Activated T-helper 9 cell treated with anti-CD3 and anti-CD28 coated beads, Interleukin-2, amount 50 U/mL, for 16 hours (primary cell): ENCODE measurements around the gene XCR1.
"Not testable (repeated sequence)": the region's sequence is repeated elsewhere in the genome, so short reads cannot be mapped to it uniquely, and the experiment has no call there.

ENCODE experiments used
- DNase-seq: peaks from one replicate; pipeline ENCODE4 v3.0.0-alpha.2; 2020; ENCODE audit warnings: low read depth

Gene XCR1

DNA sequence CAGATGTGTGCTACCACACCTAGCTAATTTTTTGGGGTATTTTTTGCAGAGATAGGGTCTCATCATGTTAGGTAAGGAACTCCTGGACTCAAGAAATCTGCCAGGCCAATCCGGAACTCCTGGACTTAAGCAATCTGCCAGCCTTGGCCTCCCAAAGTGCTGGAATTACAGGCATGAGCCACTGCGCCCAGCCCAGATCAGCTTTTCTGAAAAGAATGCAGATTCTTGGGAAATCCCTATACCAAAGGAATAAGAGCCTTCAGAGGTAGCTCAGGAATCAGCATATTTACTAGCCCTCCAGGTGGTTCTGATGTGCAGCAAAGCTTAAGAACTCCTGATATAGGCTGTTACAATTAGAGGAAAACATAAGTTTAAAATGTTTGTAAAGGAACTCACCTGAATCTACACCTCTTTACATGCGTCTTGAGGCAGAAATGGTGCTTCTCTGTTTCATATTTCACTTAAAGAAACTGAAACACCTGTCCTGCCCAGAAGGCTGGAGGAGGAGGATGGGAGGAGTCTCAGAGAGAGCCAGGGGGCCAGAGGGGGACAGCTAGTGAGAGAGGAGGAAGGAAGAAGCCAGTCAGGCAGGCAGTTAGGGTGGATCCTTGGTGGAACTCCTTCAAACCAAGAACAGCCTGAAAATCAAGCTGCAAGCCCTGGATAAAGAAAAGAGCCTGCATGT is at the start of gene XCR1:
TSS of gene XCR1 (minus strand) at position 463 of the 685 bp plus-strand sequence. CDS start 5,536 bp downstream, outside the sequence.
- DNase-seq, result no peak

DNA sequence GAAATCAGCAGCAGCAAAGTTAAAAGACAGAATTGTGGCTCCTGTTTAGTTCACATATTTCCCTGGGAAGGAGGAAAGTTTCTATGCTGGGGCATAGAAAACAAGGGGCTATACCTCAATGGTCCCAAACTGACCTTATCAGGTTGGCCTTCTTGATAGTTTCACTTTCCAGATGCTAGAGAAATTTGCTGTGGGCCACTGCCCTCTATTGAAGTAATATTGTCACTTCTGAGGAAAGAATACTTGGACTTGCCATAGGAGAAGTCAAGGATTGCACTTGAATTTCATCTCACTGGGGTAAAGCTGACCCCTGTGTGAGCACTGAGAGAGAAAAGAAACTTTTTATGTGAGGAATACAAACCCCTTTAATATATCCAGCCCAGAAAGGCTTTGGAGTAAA is 49.3 kb upstream of the XCR1 start:
- DNase-seq, result no peak

DNA sequence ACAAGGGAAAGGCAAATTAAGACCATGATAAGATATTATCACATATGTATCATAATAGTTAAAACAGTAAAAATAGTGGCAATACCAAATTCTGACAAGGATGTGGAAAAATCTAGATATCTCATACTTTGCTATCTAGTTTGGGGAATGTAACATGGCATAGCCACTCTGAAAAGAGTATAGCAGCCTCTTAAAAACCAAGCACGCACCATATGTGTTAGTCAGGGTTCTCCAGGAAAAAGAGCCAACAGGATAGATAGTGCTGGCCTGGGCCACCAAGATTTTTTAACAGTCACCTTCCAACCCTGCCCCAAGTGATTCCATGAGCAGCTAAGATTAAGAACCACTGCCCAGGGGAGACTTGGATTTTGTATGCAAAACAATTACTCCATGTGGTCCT is 48.5 kb upstream of the XCR1 start:
- DNase-seq, result no peak

DNA sequence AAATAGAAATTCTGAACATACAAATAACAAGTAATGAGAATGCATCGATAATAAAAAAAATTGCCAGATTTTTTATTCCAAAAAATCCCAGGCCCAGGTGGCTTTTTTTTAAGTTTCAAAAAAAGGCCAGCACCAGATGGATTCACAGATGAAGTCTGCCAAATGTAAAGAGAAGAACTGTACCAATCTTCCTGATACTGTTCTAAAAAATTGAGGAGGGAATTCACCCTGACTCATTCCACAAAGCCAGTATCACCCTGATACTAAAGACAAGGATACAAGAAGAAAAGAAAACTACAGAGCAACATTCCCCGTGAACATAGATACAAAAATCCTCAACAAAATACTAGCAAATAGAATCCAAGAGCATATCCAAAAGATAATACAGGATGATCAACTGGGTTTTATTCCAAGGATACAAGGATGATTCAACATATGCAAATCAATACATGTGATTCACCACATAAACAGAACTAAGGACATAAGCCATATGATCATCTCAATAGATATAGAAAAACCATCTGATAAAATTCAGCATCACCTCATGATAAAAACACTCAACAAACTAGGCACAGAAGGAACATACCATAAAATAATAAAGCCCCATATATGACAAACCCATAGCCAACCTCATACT is 44.1 kb upstream of the XCR1 start:
- DNase-seq, result no peak

- DNase-seq, result no peak
Observed at GRCh38 chr3:46070595-46071093, 43.4 kb upstream of the XCR1 start.

DNA sequence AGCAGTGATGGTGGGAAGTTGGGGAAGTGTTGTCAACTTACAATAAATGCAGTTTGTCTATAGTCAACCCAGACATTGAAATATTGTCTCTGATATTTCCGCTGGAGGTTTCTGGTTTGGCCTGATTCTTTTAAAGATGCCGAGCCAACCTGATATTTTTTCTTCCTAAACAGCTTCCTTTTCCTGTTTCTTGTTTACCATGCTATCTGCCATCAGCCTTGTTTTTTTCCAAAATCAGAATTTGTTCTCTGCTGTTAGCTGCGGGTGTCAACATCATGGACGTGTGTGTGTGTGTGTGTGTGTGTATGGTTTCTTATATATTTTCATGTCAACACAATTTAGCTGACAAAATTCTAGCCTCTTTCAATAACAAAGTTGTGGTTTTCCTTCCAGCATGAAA is 41.2 kb upstream of the XCR1 start:
- DNase-seq, result no peak

GRCh38 chr3:46067401-46067800 is 40.1 kb upstream of the XCR1 start:
- no peak for DNase-seq

DNA sequence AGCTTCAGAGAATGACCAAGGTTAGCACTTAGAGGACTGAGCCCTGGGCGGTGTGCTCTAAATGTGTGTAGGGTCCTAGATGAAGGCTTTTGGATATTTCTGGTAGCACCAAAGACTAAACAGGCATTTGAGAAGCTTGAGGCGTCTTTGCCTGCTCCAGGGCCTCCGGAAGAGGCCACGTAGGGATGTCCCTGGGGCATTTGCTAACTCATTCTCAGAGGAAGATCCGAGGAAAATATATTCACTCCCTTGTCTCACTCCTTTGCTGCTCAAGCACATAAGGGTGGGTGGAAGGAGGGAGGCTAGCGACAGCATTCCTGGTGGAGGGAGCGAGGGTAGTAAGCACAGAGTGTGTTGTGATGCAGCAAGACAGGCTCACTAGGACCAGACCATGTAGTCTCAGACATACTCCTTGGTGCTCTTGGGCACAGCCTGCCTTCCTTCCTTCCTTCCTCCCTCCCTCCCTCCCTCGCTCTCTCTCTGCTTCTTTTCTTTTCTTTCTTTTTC is 38.5 kb upstream of the XCR1 start:
- no peak for DNase-seq

- peak; percentile 75 for DNase-seq
Observed at GRCh38 chr3:46065294-46065705, 38.0 kb upstream of the XCR1 start.

- no peak for DNase-seq
Observed at GRCh38 chr3:46062679-46063078, 35.4 kb upstream of the XCR1 start.

- DNase-seq, result no peak
Observed at GRCh38 chr3:46061887-46062286, 34.6 kb upstream of the XCR1 start.

- no peak for DNase-seq
Observed at GRCh38 chr3:46061108-46061720, 33.9 kb upstream of the XCR1 start.

DNA sequence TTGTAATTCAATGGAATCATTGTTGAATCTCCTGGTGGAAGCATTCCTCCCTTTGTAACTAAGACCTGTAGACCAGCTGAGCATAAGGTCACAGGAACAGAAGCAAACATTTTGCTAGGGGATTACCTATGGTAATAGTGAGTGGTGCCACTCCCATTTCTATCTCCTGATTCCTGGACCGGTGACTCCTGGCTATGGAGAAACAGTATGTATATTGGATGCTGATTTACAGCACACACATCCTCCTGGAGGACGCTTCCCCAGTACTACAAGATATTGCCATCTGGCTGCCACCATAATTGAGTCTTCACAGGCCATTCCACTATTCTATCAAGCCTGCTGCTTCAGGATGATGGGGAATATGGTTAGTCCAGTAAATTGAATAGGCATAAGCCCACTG is 33.3 kb upstream of the XCR1 start:
- DNase-seq, result no peak

DNA sequence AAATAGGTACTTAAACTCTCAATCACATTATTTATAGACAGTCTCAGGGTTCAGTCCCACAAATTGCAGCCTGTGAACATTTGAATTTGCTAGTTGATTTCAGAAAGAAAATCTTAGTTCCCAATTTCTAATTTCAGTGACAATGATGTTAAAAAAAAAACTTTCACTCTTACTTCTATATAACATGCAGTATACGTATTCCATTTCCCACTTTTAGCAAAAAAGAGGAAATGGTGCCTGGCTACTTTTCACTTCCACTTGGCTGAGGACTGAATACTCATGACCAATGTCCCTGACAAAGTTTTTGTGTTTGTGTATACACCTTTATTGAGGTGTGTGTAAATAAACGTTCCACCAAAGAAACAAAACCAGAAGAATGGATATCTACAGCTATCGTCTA is 32.1 kb upstream of the XCR1 start:
- no peak for DNase-seq

- DNase-seq, result no peak
Observed at GRCh38 chr3:46058981-46059380, 31.7 kb upstream of the XCR1 start.

DNA sequence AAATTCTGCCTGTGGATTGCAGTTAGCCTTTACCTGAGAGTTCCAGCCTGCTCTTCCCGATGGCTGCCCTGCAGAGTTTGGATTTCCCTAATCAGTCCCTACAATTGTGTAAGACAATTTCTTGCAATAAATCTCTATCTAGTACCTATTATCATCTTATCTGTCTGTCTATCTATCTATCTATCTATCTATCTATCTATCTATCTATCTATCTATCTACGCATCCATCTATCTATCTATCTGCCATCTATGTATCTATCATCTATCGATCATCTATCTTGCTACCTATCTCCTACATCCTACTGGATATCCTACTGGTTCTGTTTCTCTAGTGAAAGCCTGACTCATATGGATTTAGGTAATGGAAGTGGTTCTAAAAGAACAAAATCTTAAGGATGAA is 30.4 kb upstream of the XCR1 start:
- no peak for DNase-seq

DNA sequence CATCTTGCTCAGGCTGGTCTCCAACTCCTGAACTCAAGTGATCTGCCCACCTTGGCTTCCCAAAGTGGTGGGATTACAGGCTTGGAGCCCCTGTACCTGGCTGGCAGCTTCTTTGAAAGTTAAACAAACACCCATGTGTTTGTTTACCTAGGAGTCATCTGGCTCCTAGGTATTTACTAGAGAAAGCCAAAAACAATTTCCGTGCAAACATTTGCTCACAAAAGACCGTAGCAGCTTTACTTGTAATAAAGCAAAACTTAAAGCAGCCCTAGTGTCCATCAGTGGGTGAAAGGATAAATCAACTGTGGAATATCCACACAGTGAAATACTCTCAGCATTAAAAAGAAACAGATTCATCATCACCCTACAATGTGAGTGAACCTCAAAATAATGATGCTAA is 29.4 kb upstream of the XCR1 start:
- no peak for DNase-seq

DNA sequence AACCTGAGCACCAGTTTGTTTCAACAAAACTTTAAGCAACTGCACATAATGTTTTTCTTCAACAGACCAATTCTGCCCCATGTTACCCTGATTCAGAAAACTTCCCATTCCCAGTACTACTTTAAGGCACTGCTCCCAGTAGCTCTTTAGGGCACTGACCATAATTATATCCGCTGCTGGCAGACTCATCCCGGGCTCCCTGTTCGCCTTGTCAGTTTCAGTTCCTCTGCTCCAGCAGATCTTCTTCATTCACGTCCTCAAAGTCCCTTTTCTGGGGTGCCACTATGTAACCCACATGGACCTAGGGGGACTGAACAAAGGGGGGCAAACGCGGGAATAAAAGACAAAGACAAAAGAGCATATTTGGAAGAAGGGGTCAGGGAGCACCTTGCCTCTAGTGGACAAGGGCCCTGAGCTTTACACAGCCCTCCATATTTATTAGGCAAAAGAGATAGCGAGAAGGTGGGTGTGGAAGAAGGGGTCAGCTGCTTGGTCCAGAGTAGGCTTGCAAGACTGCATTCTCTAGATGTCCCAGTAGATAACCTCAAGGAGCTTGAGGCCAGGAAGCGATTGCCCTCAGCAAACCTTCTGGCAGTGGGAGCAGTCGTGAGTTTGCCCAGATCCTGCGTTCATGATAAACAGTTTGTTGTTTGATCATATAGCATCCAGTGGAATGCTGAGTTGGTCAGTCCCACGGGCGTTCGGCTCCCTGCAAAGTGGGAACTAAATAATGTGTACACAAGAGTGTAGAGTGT is 26.7 kb upstream of the XCR1 start:
- DNase-seq, result not testable (repeated sequence)

- DNase-seq, result not testable (repeated sequence)
Observed at GRCh38 chr3:46053265-46053664, 26.0 kb upstream of the XCR1 start.

DNA sequence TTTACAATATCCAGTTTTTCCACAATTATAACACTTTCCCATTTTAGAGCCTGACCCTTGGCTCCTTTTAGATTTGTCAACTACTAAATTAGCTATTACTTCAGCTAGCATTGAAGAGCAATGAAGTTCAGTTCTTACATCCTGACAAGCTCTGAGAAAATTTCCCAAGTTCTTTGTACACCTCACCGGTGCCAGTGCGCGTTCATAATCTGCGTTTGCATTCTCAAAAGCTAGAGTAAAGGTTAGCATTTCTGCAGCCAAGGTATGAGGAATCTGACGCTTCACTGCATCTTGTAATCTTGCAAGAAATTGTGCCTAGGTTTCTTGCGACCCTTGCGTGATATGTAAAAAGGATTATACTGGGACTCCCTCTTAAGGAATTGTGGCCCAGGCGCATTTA is 25.2 kb upstream of the XCR1 start:
- DNase-seq, result no peak

GRCh38 chr3:46049093-46049492 is 21.8 kb upstream of the XCR1 start:
- DNase-seq, result no peak

GRCh38 chr3:46046231-46046630 is 18.9 kb upstream of the XCR1 start:
- not testable (repeated sequence) for DNase-seq
